ENCODE results near the gene RBFOX2.
A peak's percentile ranks its signal among the peaks of the same experiment; 100 is the strongest.

RBFOX2 gene

GRCh38 chr22:36068776-36069344, 40.2 kb upstream of the RBFOX2 start:
- no peak overlapping the region for H3K4me3 ChIP-seq (ENCODE audit: low read depth, low read length)
- no peak for TF ChIP-seq CTCF (IDR thresholded peaks at IDR 0.05; ENCODE audit: insufficient read depth, low read depth, low read length, missing control alignments)
- DNase-seq (ENCODE audit: low read depth) = no peak

- no peak for DNase-seq (ENCODE audit: low read depth)
- TF ChIP-seq CTCF (IDR thresholded peaks at IDR 0.05; ENCODE audit: insufficient read depth, low read depth, low read length, missing control alignments) = no peak
- H3K4me3 ChIP-seq (ENCODE audit: low read depth, low read length) = no peak overlapping the region
These were observed 38.6 kb upstream of the RBFOX2 start for GRCh38 chr22:36067235-36067558.

GRCh38 chr22:36065775-36066544, 37.3 kb upstream of the RBFOX2 start:
- peak overlapping the region; percentile 57 for H3K4me3 ChIP-seq (ENCODE audit: low read depth, low read length)
- DNase-seq (ENCODE audit: low read depth) = peak; percentile 66
- TF ChIP-seq CTCF (IDR thresholded peaks at IDR 0.05; ENCODE audit: insufficient read depth, low read depth, low read length, missing control alignments) = peak; percentile 85

GRCh38 chr22:36065462-36065774, 36.8 kb upstream of the RBFOX2 start:
- peak overlapping the region; percentile 57 for H3K4me3 ChIP-seq (ENCODE audit: low read depth, low read length)
- DNase-seq (ENCODE audit: low read depth) = no peak
- no peak for TF ChIP-seq CTCF (IDR thresholded peaks at IDR 0.05; ENCODE audit: insufficient read depth, low read depth, low read length, missing control alignments)

- no peak for TF ChIP-seq CTCF (IDR thresholded peaks at IDR 0.05; ENCODE audit: insufficient read depth, low read depth, low read length, missing control alignments)
- no peak for DNase-seq (ENCODE audit: low read depth)
- no peak overlapping the region for H3K4me3 ChIP-seq (ENCODE audit: low read depth, low read length)
These were observed 35.7 kb upstream of the RBFOX2 start for GRCh38 chr22:36064358-36064757.

- H3K4me3 ChIP-seq (ENCODE audit: low read depth, low read length) = no peak overlapping the region
- no peak for DNase-seq (ENCODE audit: low read depth)
- TF ChIP-seq CTCF (IDR thresholded peaks at IDR 0.05; ENCODE audit: insufficient read depth, low read depth, low read length, missing control alignments) = no peak
These were observed 28.4 kb upstream of the RBFOX2 start for GRCh38 chr22:36056980-36057379.
